NB4 (cell line): ENCODE data around the gene SKOR1.

ENCODE experiments used
- DNase-seq: peaks from one replicate; pipeline ENCODE4 v3.0.0; 2010; ENCODE audit warnings: low read depth
- H3K4me3 ChIP-seq: one replicate; pipeline ENCODE4 v1.5.1; 2011; ENCODE audit warnings: mild to moderate bottlenecking, low read depth, low read length, moderate library complexity
- CTCF ChIP-seq: IDR thresholded peaks from one replicate; pipeline ENCODE4 v1.5.1; 2012; ENCODE audit warnings: low read depth, low read length
- MYC ChIP-seq: IDR thresholded peaks from 2 replicates; pipeline ENCODE4 v1.6.1; 2011; ENCODE audit warnings: low read depth, low read length
- POLR2A ChIP-seq: IDR thresholded peaks from 2 replicates; pipeline ENCODE4 v1.6.1; 2011; ENCODE audit warnings: mild to moderate bottlenecking; ENCODE audit not compliant: insufficient read length; ENCODE audit errors: extremely low read depth
- TF ChIP-seq, protein P1 (sequence below): IDR thresholded peaks from 2 replicates; pipeline ENCODE4 v1.6.1; 2011; ENCODE audit warnings: low read depth, low read length

The SKOR1 gene

DNA sequence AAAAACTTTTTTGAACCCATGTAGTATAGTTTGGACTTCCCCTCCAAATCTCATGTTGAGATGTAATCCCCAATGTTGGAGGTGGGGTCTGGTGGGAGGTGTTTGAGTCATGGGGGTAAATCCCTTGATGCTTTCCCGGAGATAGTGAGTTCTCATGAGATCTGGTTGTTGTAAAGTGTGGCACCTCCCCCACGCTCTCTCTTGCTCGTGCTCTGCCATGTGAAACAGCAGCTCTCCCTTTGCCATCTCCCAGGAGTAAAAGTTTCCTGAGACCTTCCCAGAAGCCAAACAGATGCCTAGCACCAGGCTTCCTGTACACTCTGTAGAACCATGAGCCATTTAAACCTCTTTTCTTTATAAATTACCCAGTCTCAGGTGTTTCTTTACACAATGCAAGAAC lies 30.5 kb downstream of the SKOR1 start:
- no peak for DNase-seq
- no peak overlapping the region for H3K4me3 ChIP-seq
- TF ChIP-seq, protein P1, sequence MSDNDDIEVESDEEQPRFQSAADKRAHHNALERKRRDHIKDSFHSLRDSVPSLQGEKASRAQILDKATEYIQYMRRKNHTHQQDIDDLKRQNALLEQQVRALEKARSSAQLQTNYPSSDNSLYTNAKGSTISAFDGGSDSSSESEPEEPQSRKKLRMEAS, result no peak
- TF ChIP-seq CTCF (no peak), POLR2A (no peak), MYC (no peak)

GRCh38 chr15:67857220-67857619 lies 31.9 kb downstream of the SKOR1 start:
- DNase-seq, result no peak
- TF ChIP-seq CTCF (no peak), MYC (no peak), POLR2A (no peak)
- TF ChIP-seq, protein P1, result no peak
- no peak overlapping the region for H3K4me3 ChIP-seq

DNA sequence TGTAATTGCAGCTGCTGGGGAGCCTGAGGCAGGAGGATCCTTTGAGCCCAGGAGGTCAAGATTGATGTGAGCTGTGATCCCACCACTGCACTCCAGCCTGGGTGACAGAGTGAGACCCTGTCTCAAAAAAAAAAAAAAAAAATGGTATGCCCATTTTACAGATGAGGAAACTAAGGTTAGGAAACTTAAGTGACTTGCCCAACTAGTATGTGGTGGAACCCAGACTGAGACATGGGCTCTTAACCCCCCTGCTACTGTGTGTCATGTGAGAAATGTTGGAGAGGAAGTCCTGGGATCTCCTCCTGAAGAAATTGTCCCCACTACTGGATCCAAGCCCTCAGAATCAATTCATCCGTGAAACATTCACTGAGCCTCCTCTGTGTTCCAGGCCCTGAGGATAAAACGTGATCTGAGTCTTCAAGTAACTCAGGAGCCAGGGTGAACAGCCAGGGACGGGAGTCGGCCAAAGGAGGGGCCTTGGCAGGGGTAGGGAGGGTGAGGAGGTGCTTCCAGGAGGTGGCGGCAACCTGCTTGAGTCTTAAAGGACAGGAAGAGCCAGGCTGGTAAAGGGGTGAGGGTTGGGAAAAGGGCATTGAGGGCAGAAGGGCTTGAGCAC lies 34.1 kb downstream of the SKOR1 start:
- TF ChIP-seq CTCF, result no peak
- TF ChIP-seq MYC, result no peak
- no peak for DNase-seq

GRCh38 chr15:67861983-67862382 lies 36.7 kb downstream of the SKOR1 start:
- TF ChIP-seq POLR2A (no peak), MYC (no peak), CTCF (no peak)
- TF ChIP-seq, protein P1, result no peak
- DNase-seq, result no peak
- no peak overlapping the region for H3K4me3 ChIP-seq

More for the DNA sequence above, 34.1 kb downstream of the SKOR1 start:
- H3K4me3 ChIP-seq, result no peak overlapping the region

- no peak overlapping the region for H3K4me3 ChIP-seq
- TF ChIP-seq POLR2A, result no peak
- TF ChIP-seq, protein P1, result no peak
- TF ChIP-seq MYC, result no peak
- TF ChIP-seq CTCF, result no peak
- no peak for DNase-seq
Measured at GRCh38 chr15:67862750-67863441, 37.6 kb downstream of the SKOR1 start.
